ENCODE data around the gene AKT1. TPM values are rescaled to one million over a fixed set of nuclear protein-coding genes. Genes with fewer than 3 reads are reported as not detected.

AKT1 gene
- total and polyA plus RNA-seq, 2 experiments from 2014 or later: 19.2 to 78.7 TPM

DNA sequence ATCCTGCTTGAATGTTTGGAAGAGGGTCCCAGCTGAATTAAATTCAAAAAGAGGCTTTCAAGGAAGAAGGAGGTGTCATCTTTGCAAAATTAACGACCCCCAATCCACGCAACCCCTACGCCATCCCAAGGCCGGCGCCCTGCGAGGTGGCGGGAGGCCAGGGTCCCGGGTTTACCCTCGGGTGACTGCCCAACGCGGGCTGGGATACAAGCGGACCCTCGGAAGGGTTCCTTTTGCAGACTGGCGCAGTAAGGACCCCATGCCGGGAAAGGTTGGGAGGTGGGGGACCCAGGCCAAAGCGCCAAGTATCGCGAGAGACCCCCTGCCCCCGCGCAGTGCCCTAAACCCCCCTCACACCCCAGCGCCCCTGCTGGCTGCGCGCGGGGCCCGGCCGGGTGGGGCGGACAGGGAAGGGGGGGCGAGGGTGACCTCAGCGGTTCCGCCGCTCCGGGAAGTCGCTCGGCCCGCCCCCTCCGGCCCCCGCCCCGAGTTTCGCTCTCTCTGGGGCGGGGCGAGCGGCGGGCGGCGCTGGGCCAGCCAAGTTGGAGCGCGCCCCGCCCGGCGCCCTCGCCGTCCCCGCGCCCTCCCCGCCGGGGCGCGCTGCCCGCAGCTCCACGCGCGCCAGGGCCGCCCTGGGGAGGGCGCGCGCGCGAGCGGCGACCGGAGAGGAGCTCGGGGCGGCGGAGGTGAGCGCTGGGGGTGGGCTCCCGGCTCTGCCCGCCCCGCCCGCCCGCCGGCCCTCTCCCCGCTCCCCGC, 4.6 kb upstream of the AKT1 start:
- Histone ChIP-seq H3K27ac (ENCODE audit: low read depth) (no peak overlapping the region), H3K9me2 (ENCODE audit: insufficient read depth) (no peaks in the 10 kb centered on the region), H3K4me2 (peak overlapping the region; percentile 99), H3K79me2 (replicated peaks; ENCODE audit: insufficient read depth) (no peaks in the 10 kb centered on the region), H3F3A (replicated peaks; ENCODE audit: low read depth) (peaks cover 12% of the 10 kb centered on the region; the same call in 1 of the 2 replicates), H3K4me3 (peak overlapping the region; percentile 95), H3K4me1 (ENCODE audit: insufficient read depth) (peaks cover 30% of the 10 kb centered on the region), H3K27me3 (ENCODE audit: insufficient read depth) (peaks cover 63% of the 10 kb centered on the region), H4K20me1 (replicated peaks; ENCODE audit: insufficient read depth) (no peaks in the 10 kb centered on the region), H2AFZ (peak overlapping the region; percentile 99), H3K36me3 (ENCODE audit: insufficient read depth) (no peaks in the 10 kb centered on the region)
- DNase-seq (ENCODE audit: low spot score) (peak; percentile 85), ATAC-seq (peak; percentile 23)
- H3K36me3 Mint-ChIP-seq (ENCODE audit: low read depth): no peaks in the 10 kb centered on the region
- H3K4me1 Mint-ChIP-seq: peaks cover 36% of the 10 kb centered on the region
- no peaks in the 10 kb centered on the region for H3K9me3 Mint-ChIP-seq
- H3K27me3 Mint-ChIP-seq (ENCODE audit: insufficient read depth, low read depth, poor library complexity): peaks cover 59% of the 10 kb centered on the region
- H3K27ac Mint-ChIP-seq: 0 out of 2 replicates have a peak overlapping the region, but pooled peaks have one; percentile 8
- peak overlapping the region; percentile 81 for H3K4me3 Mint-ChIP-seq
- no peak for TF ChIP-seq ZNF331 (CRISPR knock-in tag; IDR thresholded peaks at IDR 0.05; ENCODE audit: low read depth)
- TF ChIP-seq POLR2AphosphoS5 (IDR thresholded peaks at IDR 0.05; ENCODE audit: low read depth): peak; percentile 16; the same call in 1 of the 2 replicates
- no peak for TF ChIP-seq EZH2 (IDR thresholded peaks at IDR 0.05; ENCODE audit: low read depth, unreplicated experiment)
- no peak for TF ChIP-seq NANOG (IDR thresholded peaks at IDR 0.05; ENCODE audit: borderline replicate concordance)
- no peak for TF ChIP-seq STAT1 (IDR thresholded peaks at IDR 0.05; ENCODE audit: unreplicated experiment)
- no peak for TF ChIP-seq ZNF462 (CRISPR knock-in tag; IDR thresholded peaks at IDR 0.05)
- TF ChIP-seq ZNF114 (CRISPR knock-in tag; IDR thresholded peaks at IDR 0.05): no peak
- TF ChIP-seq ETS1 (IDR thresholded peaks at IDR 0.05): no peak
- TF ChIP-seq EZH2phosphoT487 (IDR thresholded peaks at IDR 0.05; ENCODE audit: unreplicated experiment): no peak
- no peak for TF ChIP-seq JUNB (IDR thresholded peaks at IDR 0.05; ENCODE audit: unreplicated experiment)
- TF ChIP-seq CREB1 (CRISPR knock-in tag; IDR thresholded peaks at IDR 0.05; ENCODE audit: low read depth): peak; percentile 14; the same call in 1 of the 2 replicates
- no peak for TF ChIP-seq REST (IDR thresholded peaks at IDR 0.05; ENCODE audit: unreplicated experiment)
- 0 out of 4 replicates have a peak, but pooled peaks of 1 of the 2 experiments have one; percentile 16 for TF ChIP-seq CTCF (conservative IDR thresholded peaks at IDR 0.05; ENCODE audit: low read depth in 2 of 2)

Data from GM23338 (cell line).